ENCODE measurements around the gene GUCY1A1.

GRCh38 chr4:155738548-155738947 lies 71.9 kb downstream of the GUCY1A1 start:
- no peak for TF ChIP-seq POLR2AphosphoS5 (IDR thresholded peaks at IDR 0.05)
- TF ChIP-seq CTCF (IDR thresholded peaks at IDR 0.05), result no peak
- TF ChIP-seq POLR2A (IDR thresholded peaks at IDR 0.05; ENCODE audit: low read depth), result no peak
- TF ChIP-seq EP300 (IDR thresholded peaks at IDR 0.05), result no peak

All from esophagus muscularis mucosa (tissue), 4 donors.